ENCODE data around the gene RILPL1.

Gene RILPL1

GRCh38 chr12:123428591-123428990, 104.9 kb downstream of the RILPL1 start:
- DNase-seq (ENCODE audit: low read depth in 2 of 2) = no peak

GRCh38 chr12:123427036-123427769, 106.3 kb downstream of the RILPL1 start:
- DNase-seq (ENCODE audit: low read depth in 2 of 2) = no peak

GRCh38 chr12:123421314-123421713, 112.2 kb downstream of the RILPL1 start:
- DNase-seq (ENCODE audit: low read depth in 2 of 2) = no peak
